Epithelial cell of proximal tubule (primary cell): ENCODE results near the gene MMRN1. TPM values are rescaled to one million over a fixed set of nuclear protein-coding genes. Genes with fewer than 3 reads are reported as not detected.

Experiments
- DNase-seq: peaks from one replicate; pipeline ENCODE4 v3.0.0-alpha.2; 2011; ENCODE audit warnings: low read depth
- H3K4me3 ChIP-seq: 2 replicates; pipeline ENCODE4 v1.5.1; 2011; ENCODE audit warnings: low read depth, mild to moderate bottlenecking, low read length
- CTCF ChIP-seq: conservative IDR thresholded peaks from 2 replicates; pipeline ENCODE4 v1.5.1; 2012; ENCODE audit warnings: low read depth, mild to moderate bottlenecking, low read length
- total RNA-seq: library from RNA; depleted of rRNA; stranded (reverse); fragments of >200 nt; gene quantifications from 2 replicates; pipeline ENCODE4 v1.2.3, GENCODE V29; 2015

MMRN1 gene
- total RNA-seq, 1 donor from 2014 or later, result not detected

GRCh38 chr4:89906777-89907521, 12.3 kb downstream of the MMRN1 start:
- peak; percentile 54 for DNase-seq
- no peak overlapping the region for H3K4me3 ChIP-seq
- no peak for TF ChIP-seq CTCF

- no peak overlapping the region for H3K4me3 ChIP-seq
- TF ChIP-seq CTCF, result no peak
- DNase-seq, result no peak
These were observed 15.2 kb downstream of the MMRN1 start for GRCh38 chr4:89909889-89910288.

- DNase-seq, result no peak
- H3K4me3 ChIP-seq, result no peak overlapping the region
- TF ChIP-seq CTCF, result no peak
These were observed 19.0 kb downstream of the MMRN1 start for GRCh38 chr4:89913623-89914022.

- no peak overlapping the region for H3K4me3 ChIP-seq
- TF ChIP-seq CTCF, result no peak
- no peak for DNase-seq
These were observed 20.2 kb downstream of the MMRN1 start for GRCh38 chr4:89914609-89915550.

GRCh38 chr4:89915937-89916336, 21.3 kb downstream of the MMRN1 start:
- DNase-seq, result no peak
- H3K4me3 ChIP-seq, result no peak overlapping the region
- TF ChIP-seq CTCF, result no peak

- no peak for DNase-seq
- H3K4me3 ChIP-seq, result no peak overlapping the region
- TF ChIP-seq CTCF, result no peak
These were observed 28.3 kb downstream of the MMRN1 start for GRCh38 chr4:89922848-89923416.
